ENCODE data around the gene SLC22A1.

GRCh38 chr6:160180706-160181105, 59.1 kb downstream of the SLC22A1 start:
- TF ChIP-seq ZNF785 (tag by site-specific recombination; IDR thresholded peaks at IDR 0.05), result no peak
- no peak for TF ChIP-seq ZEB2 (tag by site-specific recombination; IDR thresholded peaks at IDR 0.05)
- TF ChIP-seq SP2 (tag by site-specific recombination; IDR thresholded peaks at IDR 0.05), result no peak
- TF ChIP-seq, protein P1, sequence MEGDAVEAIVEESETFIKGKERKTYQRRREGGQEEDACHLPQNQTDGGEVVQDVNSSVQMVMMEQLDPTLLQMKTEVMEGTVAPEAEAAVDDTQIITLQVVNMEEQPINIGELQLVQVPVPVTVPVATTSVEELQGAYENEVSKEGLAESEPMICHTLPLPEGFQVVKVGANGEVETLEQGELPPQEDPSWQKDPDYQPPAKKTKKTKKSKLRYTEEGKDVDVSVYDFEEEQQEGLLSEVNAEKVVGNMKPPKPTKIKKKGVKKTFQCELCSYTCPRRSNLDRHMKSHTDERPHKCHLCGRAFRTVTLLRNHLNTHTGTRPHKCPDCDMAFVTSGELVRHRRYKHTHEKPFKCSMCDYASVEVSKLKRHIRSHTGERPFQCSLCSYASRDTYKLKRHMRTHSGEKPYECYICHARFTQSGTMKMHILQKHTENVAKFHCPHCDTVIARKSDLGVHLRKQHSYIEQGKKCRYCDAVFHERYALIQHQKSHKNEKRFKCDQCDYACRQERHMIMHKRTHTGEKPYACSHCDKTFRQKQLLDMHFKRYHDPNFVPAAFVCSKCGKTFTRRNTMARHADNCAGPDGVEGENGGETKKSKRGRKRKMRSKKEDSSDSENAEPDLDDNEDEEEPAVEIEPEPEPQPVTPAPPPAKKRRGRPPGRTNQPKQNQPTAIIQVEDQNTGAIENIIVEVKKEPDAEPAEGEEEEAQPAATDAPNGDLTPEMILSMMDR (tag by site-specific recombination; IDR thresholded peaks at IDR 0.05), result no peak
- TF ChIP-seq ZNF280C (tag by site-specific recombination; IDR thresholded peaks at IDR 0.05), result no peak
- TF ChIP-seq ZBTB21 (tag by site-specific recombination; IDR thresholded peaks at IDR 0.05), result no peak
- no peak for TF ChIP-seq REST (tag by site-specific recombination; IDR thresholded peaks at IDR 0.05)
- no peak for TF ChIP-seq ZNF521 (tag by site-specific recombination; IDR thresholded peaks at IDR 0.05)
- TF ChIP-seq ZNF324 (tag by site-specific recombination; IDR thresholded peaks at IDR 0.05), result no peak
